B cell (primary cell): ENCODE measurements around the gene CHD2. TPM values are rescaled to one million over a fixed set of nuclear protein-coding genes. Genes with fewer than 3 reads are reported as not detected.

Experiments used
- ATAC-seq: fragments of 200-7000 bp; cut with Tn5 transposase; one replicate; pipeline ENCODE4 v1.10.0; 2021; ENCODE audit warnings: low read depth, mild to moderate bottlenecking, moderate number of reproducible peaks, moderate library complexity
- CTCF ChIA-PET: fragments of 350-600 bp; sonication (Branson Sonifier 250); formaldehyde crosslinking; loops from one replicate; lab custom pipeline; 2021; ENCODE audit warnings: antibody characterized with exemption, inconsistent platforms; lab: Charles Lee
- POLR2A ChIA-PET: fragments of 350-600 bp; sonication (Branson Sonifier 250); formaldehyde crosslinking; loops from one replicate; lab custom pipeline; 2021; ENCODE audit warnings: antibody characterized with exemption; lab: Charles Lee
- DNase-seq: peaks from one replicate; pipeline ENCODE4 v3.0.0; 2013
- H2AFZ ChIP-seq: 2 replicates; pipeline ENCODE4 v1.6.1; 2012; ENCODE audit warnings: mild to moderate bottlenecking, low read depth, low read length; ENCODE audit not compliant: insufficient read depth, poor library complexity, severe bottlenecking
- H3K27ac ChIP-seq, 2 donors: 1 replicate in 1 of 2; 2 replicates in 1 of 2; pipeline ENCODE4 v1.5.1; 2012 to 2013; ENCODE audit warnings: low read length in 2 of 2, mild to moderate bottlenecking in 2 of 2, moderate library complexity in 1 of 2
- H3K27me3 ChIP-seq, 4 experiments: fragments of 200-600 bp in 1 of 4; sonication (generic) in 1 of 4; replicated peaks in 1 of 4; 1 replicate in 2 of 4; 2 replicates in 2 of 4; pipeline versions ENCODE4 v1.6.1 to v1.7.0; 2013 to 2016; ENCODE audit warnings: low read length in 3 of 4, mild to moderate bottlenecking in 2 of 4, mixed read lengths in 1 of 4, moderate library complexity in 1 of 4; ENCODE audit not compliant: insufficient read depth in 4 of 4, control insufficient read depth in 3 of 4; ENCODE audit errors: control extremely low read depth in 1 of 4
- H3K36me3 ChIP-seq, 2 experiments: replicated peaks in 1 of 2; 1 replicate in 1 of 2; 2 replicates in 1 of 2; pipeline versions ENCODE4 v1.6.1 to v1.7.1; 2013; ENCODE audit warnings: low read length in 1 of 2; ENCODE audit not compliant: insufficient read depth in 2 of 2, control insufficient read depth in 1 of 2; ENCODE audit errors: control extremely low read depth in 1 of 2, extremely low read depth in 1 of 2
- H3K4me1 ChIP-seq, 2 donors: fragments of 200-600 bp in 1 of 2; sonication (generic) in 1 of 2; 1 replicate in 1 of 2; 2 replicates in 1 of 2; pipeline versions ENCODE4 v1.5.1 to v1.6.1; 2013 to 2017; ENCODE audit warnings: low read length in 2 of 2; ENCODE audit not compliant: control insufficient read depth in 2 of 2, insufficient read depth in 2 of 2
- H3K4me2 ChIP-seq: replicated peaks from 2 replicates; pipeline ENCODE3; 2012; ENCODE audit warnings: mild to moderate bottlenecking, low read depth, low read length; ENCODE audit not compliant: poor library complexity, severe bottlenecking
- H3K4me3 ChIP-seq, 5 experiments: fragments of 200-600 bp in 1 of 5; sonication (generic) in 1 of 5; 1 replicate in 3 of 5; 2 replicates in 2 of 5; pipeline versions ENCODE4 v1.5.1 to v1.7.0; 2011 to 2016; ENCODE audit warnings: low read length in 4 of 5, mild to moderate bottlenecking in 4 of 5, low read depth in 2 of 5, control low read depth in 1 of 5, moderate library complexity in 1 of 5; ENCODE audit not compliant: insufficient read depth in 1 of 5; ENCODE audit errors: control extremely low read depth in 1 of 5, extremely low read depth in 1 of 5
- H3K79me2 ChIP-seq: fragments of 200-600 bp; sonication (generic); one replicate; pipeline ENCODE4 v1.6.0; 2016; ENCODE audit warnings: low read length; ENCODE audit not compliant: control insufficient read depth, insufficient read depth
- H3K9ac ChIP-seq: fragments of 200-600 bp; sonication (generic); 2 replicates; pipeline ENCODE4 v1.6.1; 2017; ENCODE audit warnings: mild to moderate bottlenecking, low read length, moderate library complexity
- H3K9me3 ChIP-seq, 3 donors: one replicate each; pipeline versions ENCODE4 v1.6.1 to v1.7.1; 2013; ENCODE audit warnings: low read length in 2 of 3; ENCODE audit not compliant: control insufficient read depth in 2 of 3, insufficient read depth in 1 of 3; ENCODE audit errors: control extremely low read depth in 1 of 3
- H4K20me1 ChIP-seq: 2 replicates; pipeline ENCODE4 v1.6.0; 2012; ENCODE audit warnings: mild to moderate bottlenecking, low read length; ENCODE audit not compliant: insufficient read depth, control insufficient read depth, poor library complexity, severe bottlenecking
- H3K27ac Mint-ChIP-seq: one replicate; pipeline ENCODE4 v1.8.0; 2021; ENCODE audit warnings: mixed read lengths
- H3K27me3 Mint-ChIP-seq: one replicate; pipeline ENCODE4 v1.8.0; 2021; ENCODE audit warnings: mixed read lengths
- H3K4me1 Mint-ChIP-seq: one replicate; pipeline ENCODE4 v1.8.0; 2021; ENCODE audit warnings: mixed read lengths
- H3K4me3 Mint-ChIP-seq: one replicate; pipeline ENCODE4 v1.8.0; 2021; ENCODE audit warnings: mixed read lengths
- H3K9me3 Mint-ChIP-seq: one replicate; pipeline ENCODE4 v1.8.0; 2022; ENCODE audit warnings: mixed read lengths; ENCODE audit not compliant: insufficient read depth
- CTCF ChIP-seq: fragments of 200-600 bp; IDR thresholded peaks from one replicate; pipeline ENCODE4 v1.8.0; 2022; ENCODE audit warnings: antibody characterized with exemption, mild to moderate bottlenecking
- EZH2 ChIP-seq: IDR thresholded peaks from 2 replicates; pipeline ENCODE4 v1.6.1; 2012; ENCODE audit warnings: borderline replicate concordance, low read depth, mild to moderate bottlenecking, moderate library complexity, low read length; ENCODE audit not compliant: insufficient read depth, poor library complexity, severe bottlenecking
- WGBS: methylation state at CpG from one replicate; pipeline ENCODE4 v1.1.5; 2013; ENCODE audit warnings: missing lambda C conversion rate; ENCODE audit not compliant: insufficient coverage; 5-methylcytosine and 5-hydroxymethylcytosine counted together
- intact Hi-C: fragments of 100-400 bp; cut with micrococcal nuclease; formaldehyde crosslinking; loops from one replicate; pipeline ENCODE4 v1.10.0; 2022
- polyA plus RNA-seq: library from polyadenylated mRNA; depleted of rRNA; stranded (reverse); fragments of >200 nt; gene quantifications from 2 replicates; pipeline ENCODE4 v1.2.3, GENCODE V29; 2012
- total RNA-seq, 2 donors: library from RNA; stranded (reverse); fragments of 120-200 nt in 1 of 2; gene quantifications; 1 replicate in 1 of 2; 2 replicates in 1 of 2; pipeline versions ENCODE4 v1.2.3 to v1.2.4, GENCODE V29; 2013 to 2022

CHD2 gene
- total and polyA plus RNA-seq, 2 donors (not counting 1 experiment from before 2014, with no cell fraction given) = 86.9 to 353 TPM

GRCh38 chr15:92887869-92888268, 12.3 kb upstream of the CHD2 start:
- DNase-seq (no peak), ATAC-seq (no peak)
- Histone ChIP-seq H3K4me3 (no peak overlapping the region), H3K9ac (no peak overlapping the region), H3K27me3 (no peaks in the 10 kb centered on the region), H2AFZ (no peak overlapping the region), H3K9me3 (peaks cover 0 to 4% (median 0%) of the 10 kb centered on the region in 3 donors), H3K4me1 (peaks cover 8 to 50% of the 10 kb centered on the region in 2 donors), H3K27ac (peak overlapping the region in 1 of 2 donors; percentile 62), H4K20me1 (peaks cover 8% of the 10 kb centered on the region), H3K4me2 (no peak overlapping the region), H3K36me3 (peaks cover 13 to 64% of the 10 kb centered on the region in 2 experiments), H3K79me2 (peaks cover 99% of the 10 kb centered on the region)
- CTCF ChIA-PET = interaction anchor here (1.4 kb wide), 1 partner anchor 91 kb away, joined by 5 read pairs; no protein-coding TSS in a partner anchor
- whole genome bisulfite sequencing = no CpG with 5 or more reads among the region's 3 CpGs
- H3K27ac Mint-ChIP-seq = peak overlapping the region; percentile 20
- peak overlapping the region; percentile 10 for H3K4me3 Mint-ChIP-seq
- no peak for TF ChIP-seq EZH2
- no peak for TF ChIP-seq CTCF
- intact Hi-C loops = loop anchor here (1.0 kb wide), 1 partner anchor 8 kb away; no protein-coding TSS in a partner anchor
- peaks cover 52% of the 10 kb centered on the region for H3K4me1 Mint-ChIP-seq
- POLR2A ChIA-PET = interaction anchor here (1.3 to 2.0 kb wide), 2 partner anchors 13 to 78 kb away, joined by 8 to 17 read pairs; partner anchors contain the start of gene CHD2
- H3K27me3 Mint-ChIP-seq = no peaks in the 10 kb centered on the region
- no peaks in the 10 kb centered on the region for H3K9me3 Mint-ChIP-seq

GRCh38 chr15:92889390-92890107, 10.6 kb upstream of the CHD2 start:
- H3K27ac Mint-ChIP-seq = peak overlapping the region; percentile 59
- no peak for TF ChIP-seq CTCF
- no peak for TF ChIP-seq EZH2
- peak overlapping the region; percentile 23 for H3K4me3 Mint-ChIP-seq
- ChIA-PET CTCF (interaction anchor here (0.7 to 1.6 kb wide), 8 partner anchors 11 to 92 kb away, joined by 3 to 8 read pairs (median 4); partner anchors contain the start of gene CHD2), POLR2A (interaction anchor here (0.6 to 2.0 kb wide), 6 partner anchors 8 to 80 kb away, joined by 3 to 17 read pairs (median 4); partner anchors contain the start of gene CHD2)
- H3K9me3 Mint-ChIP-seq = no peaks in the 10 kb centered on the region
- no peaks in the 10 kb centered on the region for H3K27me3 ChIP-seq
- peaks cover 58% of the 10 kb centered on the region for H3K4me1 Mint-ChIP-seq
- no peak overlapping the region for H3K4me2 ChIP-seq
- H3K27me3 Mint-ChIP-seq = no peaks in the 10 kb centered on the region
- DNase-seq (no peak), ATAC-seq (no peak)
- H3K36me3 ChIP-seq = peaks cover 13 to 81% of the 10 kb centered on the region in 2 experiments
- no peak overlapping the region for H2AFZ ChIP-seq
- H3K79me2 ChIP-seq = peaks cover 99% of the 10 kb centered on the region
- H3K4me3 ChIP-seq = peak overlapping the region in 1 of 5 experiments; percentile 8
- H3K4me1 ChIP-seq = peaks cover 14 to 50% of the 10 kb centered on the region in 2 donors
- H4K20me1 ChIP-seq = no peaks in the 10 kb centered on the region
- H3K9me3 ChIP-seq = peaks cover 0 to 4% (median 0%) of the 10 kb centered on the region in 3 donors
- H3K27ac ChIP-seq = peak overlapping the region in 1 of 2 donors; percentile 62
- WGBS = no CpG with 5 or more reads among the region's 5 CpGs
- intact Hi-C loops = no loop called here
- no peak overlapping the region for H3K9ac ChIP-seq
